Measurements from ENCODE around the gene AACS. TPM values are rescaled to one million over a fixed set of nuclear protein-coding genes. Genes with fewer than 3 reads are reported as not detected.

AACS gene
- total and polyA plus RNA-seq, 10 of the 15 experiments (the other 5 are each of a cell fraction or from before 2014, with no cell fraction given), result 10.1 to 34.0 (median 21.1) TPM

- TF ChIP-seq NFYA (IDR thresholded peaks at IDR 0.05; ENCODE audit: borderline replicate concordance, low read depth, low read length), result no peak
- no peak for TF ChIP-seq BCL11A (IDR thresholded peaks at IDR 0.05; ENCODE audit: low read depth, low read length)
- no peak for TF ChIP-seq NBN (IDR thresholded peaks at IDR 0.05)
- no peak for TF ChIP-seq ZNF24 (IDR thresholded peaks at IDR 0.05)
- no peak for TF ChIP-seq CTCF (IDR thresholded peaks at IDR 0.05 in 2 of 3, conservative IDR thresholded peaks at IDR 0.05 in 1 of 3; ENCODE audit: control insufficient read depth in 2 of 3, extremely low read depth in 1 of 3, insufficient read depth in 1 of 3, low read depth in 3 of 3, low read length in 3 of 3)
- no peak for TF ChIP-seq MEF2A (IDR thresholded peaks at IDR 0.05; ENCODE audit: insufficient read depth, low read depth, low read length)
- no peak for TF ChIP-seq ZNF217 (IDR thresholded peaks at IDR 0.05)
These were observed 47.4 kb upstream of the AACS start (continued) for GRCh38 chr12:125017801-125018200.

GRCh38 chr12:125018356-125018755 is 46.9 kb upstream of the AACS start:
- H3K9ac ChIP-seq (ENCODE audit: control insufficient read depth, insufficient read depth, low read length), result no peak overlapping the region
- H4K20me1 ChIP-seq (ENCODE audit: control insufficient read depth, insufficient read depth), result no peaks in the 10 kb centered on the region
- H3K4me1 ChIP-seq (ENCODE audit: control insufficient read depth, insufficient read depth, low read length), result no peaks in the 10 kb centered on the region
- POLR2A ChIA-PET, result no interaction called here
- peaks cover 25 to 33% of the 10 kb centered on the region in 2 experiments; a peak in 3 of 4 replicates for H3K36me3 ChIP-seq (ENCODE audit: control insufficient read depth in 2 of 2, insufficient read depth in 2 of 2, low read length in 1 of 2)
- no TSS peak for BruUV-seq (replicated peaks)
- no peak for FAIRE-seq
- in situ Hi-C loops (cut with MboI), result no loop called here
- H3K4me2 ChIP-seq (ENCODE audit: control insufficient read depth, insufficient read depth), result no peak overlapping the region
- no peak overlapping the region for H2AFZ ChIP-seq (ENCODE audit: control insufficient read depth, low read depth, low read length)
- no peaks in the 10 kb centered on the region for H3K9me3 ChIP-seq (replicated peaks; ENCODE audit: control insufficient read depth, insufficient read depth, low read length)
- TF ChIP-seq RAD51 (IDR thresholded peaks at IDR 0.05), result no peak
- TF ChIP-seq JUND (IDR thresholded peaks at IDR 0.05; ENCODE audit: low read depth, low read length), result no peak
- no peak for TF ChIP-seq NFYB (IDR thresholded peaks at IDR 0.05; ENCODE audit: insufficient read depth, low read depth, low read length)
- no peak for TF ChIP-seq MEF2B (IDR thresholded peaks at IDR 0.05; ENCODE audit: partially characterized antibody, poor library complexity, severe bottlenecking)
- TF ChIP-seq KAT2A (conservative IDR thresholded peaks at IDR 0.05; ENCODE audit: control insufficient read depth, low read depth, low read length), result no peak
- TF ChIP-seq SPI1 (IDR thresholded peaks at IDR 0.05; ENCODE audit: borderline replicate concordance, insufficient read depth, low read depth, low read length), result no peak
- no peak for TF ChIP-seq ZNF592 (IDR thresholded peaks at IDR 0.05)
- TF ChIP-seq SRF (IDR thresholded peaks at IDR 0.05; ENCODE audit: low read depth in 2 of 2, low read length in 2 of 2), result no peak
- no peak for TF ChIP-seq RELA (IDR thresholded peaks at IDR 0.05; ENCODE audit: borderline replicate concordance, partially characterized antibody)
- TF ChIP-seq ZZZ3 (IDR thresholded peaks at IDR 0.05; ENCODE audit: control insufficient read depth, insufficient read length, low read depth), result no peak
- intact Hi-C loops (cut with micrococcal nuclease; ENCODE audit: unreplicated experiment), result no loop called here
- WGBS (ENCODE audit: insufficient coverage, insufficient replicate concordance, low lambda C conversion rate, missing lambda C conversion rate), result 98% methylated on average over 11 of the region's 11 CpGs
- no peaks in the 10 kb centered on the region for H3K79me2 ChIP-seq (ENCODE audit: control insufficient read depth, insufficient read depth, low read length)
- no peak for DNase-seq (ENCODE audit: low read depth, low spot score)
- no peaks in the 10 kb centered on the region for H3K27me3 ChIP-seq (replicated peaks in 1 of 2; ENCODE audit: control insufficient read depth in 2 of 2, insufficient read depth in 2 of 2, low read length in 1 of 2)
- no peak overlapping the region for H3K4me3 ChIP-seq
- H3K27ac ChIP-seq (ENCODE audit: control insufficient read depth, insufficient read depth), result no peak overlapping the region
- no peak for ATAC-seq
- RAD21 ChIA-PET (ENCODE audit: unreplicated experiment), result no interaction called here
- SMC1A ChIA-PET (ENCODE audit: uncharacterized antibody, unreplicated experiment), result no interaction called here
- CTCF ChIA-PET, result no interaction called here
